HG03025 (cell line): Measurements from ENCODE around the gene ERCC1.

Experiments
- ATAC-seq: cut with Tn5 transposase; IDR thresholded peaks from one replicate; pipeline ENCODE4 v1.9.1; 2021; ENCODE audit warnings: mild to moderate bottlenecking, moderate library complexity; ENCODE audit not compliant: unreplicated experiment, low FRiP score

The ERCC1 gene

DNA sequence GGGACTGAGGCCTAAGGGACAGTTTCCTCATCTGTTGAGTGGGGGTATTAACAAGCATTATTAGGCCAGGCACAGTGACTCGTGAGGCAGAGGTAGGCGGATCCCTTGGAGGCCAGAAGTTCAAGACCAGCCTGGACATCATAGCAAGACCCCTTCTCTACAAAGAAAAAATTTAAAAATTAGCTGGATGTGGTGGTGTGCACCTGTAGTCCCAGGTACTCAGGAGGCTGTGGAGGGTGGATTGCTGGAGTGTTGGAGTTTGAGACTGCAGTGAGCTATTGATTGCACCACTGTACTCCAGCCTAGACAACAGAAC lies 32.7 kb upstream of the ERCC1 start:
- no peak for ATAC-seq

GRCh38 chr19:45455707-45456499 lies 32.2 kb upstream of the ERCC1 start:
- no peak for ATAC-seq

- ATAC-seq = no peak
Observed at GRCh38 chr19:45451850-45452387, 28.2 kb upstream of the ERCC1 start.

GRCh38 chr19:45451131-45451849 lies 27.6 kb upstream of the ERCC1 start:
- ATAC-seq = no peak

GRCh38 chr19:45450012-45450333 lies 26.3 kb upstream of the ERCC1 start:
- no peak for ATAC-seq

- ATAC-seq = no peak
Observed at GRCh38 chr19:45448887-45449299, 25.2 kb upstream of the ERCC1 start.

- no peak for ATAC-seq
Observed at GRCh38 chr19:45448425-45448756, 24.7 kb upstream of the ERCC1 start.

- ATAC-seq = no peak
Observed at GRCh38 chr19:45446944-45447343, 23.2 kb upstream of the ERCC1 start.

DNA sequence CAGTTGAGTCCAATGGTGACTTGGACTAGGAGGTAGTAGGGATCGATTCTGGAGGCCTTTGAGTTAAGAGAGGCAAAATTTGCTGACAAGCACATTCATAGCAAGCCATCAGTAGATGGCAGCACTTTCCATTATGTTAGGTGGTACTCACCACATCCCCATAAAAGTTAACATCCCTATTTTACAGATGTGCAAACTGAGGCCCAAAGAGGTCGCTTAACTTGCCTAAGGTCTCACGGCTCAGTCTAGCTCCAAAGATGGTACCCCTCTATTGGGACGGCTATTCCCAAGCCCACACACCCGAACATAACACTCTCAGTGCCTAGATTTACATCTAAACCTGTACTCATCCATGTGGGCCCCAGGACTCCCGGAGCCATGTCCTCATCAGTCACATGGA lies 22.6 kb upstream of the ERCC1 start:
- no peak for ATAC-seq

DNA sequence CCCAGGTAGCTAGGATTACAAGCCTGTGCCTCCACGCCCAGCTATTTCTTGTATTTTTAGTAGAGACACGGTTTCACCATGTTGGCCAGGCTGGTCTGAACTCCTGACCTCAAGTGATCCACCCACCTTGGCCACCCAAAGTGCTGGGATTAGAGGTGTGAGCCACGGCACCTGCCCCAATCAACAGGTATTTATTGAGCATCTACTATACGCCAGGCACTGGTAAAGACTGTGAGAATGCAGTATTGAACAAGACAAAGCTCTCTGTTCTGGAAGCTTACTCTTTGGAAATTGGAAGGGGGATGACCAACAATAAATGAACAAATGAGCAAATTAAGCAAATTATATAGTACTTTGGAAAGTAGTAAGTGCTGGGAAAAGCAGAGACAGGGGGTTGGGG lies 21.4 kb upstream of the ERCC1 start:
- no peak for ATAC-seq

DNA sequence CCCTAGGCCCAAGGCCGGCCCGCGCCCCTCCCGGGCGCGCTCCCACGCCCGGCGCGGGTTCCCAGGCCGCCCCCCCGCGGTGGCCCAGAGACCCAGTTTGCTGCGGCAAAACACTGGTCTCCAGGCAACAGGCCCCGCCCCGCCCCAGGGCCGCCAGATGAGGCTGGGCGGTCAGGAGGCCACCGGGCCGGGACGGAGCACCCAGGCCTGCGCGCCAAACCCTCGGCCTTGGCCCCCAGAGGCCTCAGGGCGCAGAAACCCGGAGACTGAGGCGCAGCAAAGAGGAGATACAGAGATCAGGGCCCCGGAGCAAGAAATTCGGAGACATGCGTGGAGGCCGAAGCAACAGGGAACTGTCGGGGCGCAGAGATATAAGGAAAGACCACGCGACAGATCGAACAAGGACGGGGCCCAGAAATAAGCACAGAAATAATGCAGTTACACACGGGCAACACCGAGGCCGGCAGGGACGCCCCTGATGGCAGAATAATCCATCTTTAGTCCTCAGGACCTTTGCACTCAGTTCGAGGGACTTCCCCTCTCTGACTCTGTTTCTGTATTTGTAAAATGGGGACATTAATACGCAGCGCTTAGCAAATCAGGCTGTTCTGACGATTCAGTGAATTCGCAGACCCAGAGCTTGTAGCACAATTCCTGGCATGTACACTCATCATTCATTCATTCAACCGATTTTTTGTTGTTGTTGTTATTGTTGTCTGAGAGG lies 20.8 kb upstream of the ERCC1 start:
- ATAC-seq = no peak

- ATAC-seq = no peak
Observed at GRCh38 chr19:45443462-45444317, 20.0 kb upstream of the ERCC1 start.

DNA sequence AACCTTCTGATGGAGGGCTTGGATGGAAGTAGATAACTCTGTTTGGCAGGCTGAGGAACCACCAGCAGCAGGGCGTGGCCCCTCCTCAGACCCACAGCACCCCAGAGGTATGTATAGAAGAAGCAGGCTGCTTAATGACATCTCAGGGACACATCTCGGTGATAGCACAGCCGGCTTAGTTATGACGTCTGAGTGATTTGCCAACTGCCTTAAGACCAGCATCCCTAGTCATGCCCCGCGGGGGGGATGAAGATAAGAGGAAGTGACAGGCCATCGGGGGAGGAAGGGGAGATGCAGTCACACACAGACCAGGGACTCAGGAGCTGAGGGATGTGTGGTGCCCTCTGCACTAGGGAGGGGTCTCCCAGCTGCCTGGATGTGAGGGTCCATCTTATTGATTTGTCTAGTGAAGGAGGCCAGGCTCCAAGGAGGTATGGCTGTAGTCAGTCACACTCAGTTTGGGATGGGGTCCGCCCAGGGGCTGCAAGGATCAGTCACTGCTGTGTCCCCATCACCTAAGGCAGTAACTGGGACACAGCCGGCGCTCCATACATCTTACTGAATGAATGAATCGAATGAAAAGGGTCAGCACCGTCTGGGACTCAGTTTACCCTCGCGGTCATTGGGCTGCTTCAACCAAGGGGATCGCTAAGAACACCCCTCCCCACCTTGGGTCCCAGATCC lies 19.2 kb upstream of the ERCC1 start:
- ATAC-seq = no peak

DNA sequence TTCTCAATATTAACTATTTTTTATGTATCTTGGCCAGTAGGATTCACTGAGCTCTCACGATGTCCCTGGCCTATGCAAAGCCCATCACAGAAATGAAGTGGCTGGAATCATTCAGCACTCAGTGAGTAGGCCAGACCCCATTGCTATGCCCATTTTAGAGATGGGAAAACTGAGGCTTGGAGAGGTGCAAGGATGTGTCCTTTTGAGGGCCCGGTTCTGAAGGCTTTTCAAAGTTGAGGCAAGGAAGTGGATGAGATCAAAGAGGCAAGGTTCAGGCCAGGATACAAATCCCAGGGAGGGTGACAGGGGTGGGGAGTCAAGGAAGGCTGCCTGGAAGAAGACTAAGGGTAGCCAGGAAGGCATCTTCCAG lies 18.7 kb upstream of the ERCC1 start:
- ATAC-seq = no peak

- ATAC-seq = no peak
Observed at GRCh38 chr19:45440873-45441654, 17.3 kb upstream of the ERCC1 start.

GRCh38 chr19:45440259-45440638 lies 16.5 kb upstream of the ERCC1 start:
- ATAC-seq = no peak

- ATAC-seq = peak; percentile 70
Observed at GRCh38 chr19:45439569-45440258, 16.0 kb upstream of the ERCC1 start.

DNA sequence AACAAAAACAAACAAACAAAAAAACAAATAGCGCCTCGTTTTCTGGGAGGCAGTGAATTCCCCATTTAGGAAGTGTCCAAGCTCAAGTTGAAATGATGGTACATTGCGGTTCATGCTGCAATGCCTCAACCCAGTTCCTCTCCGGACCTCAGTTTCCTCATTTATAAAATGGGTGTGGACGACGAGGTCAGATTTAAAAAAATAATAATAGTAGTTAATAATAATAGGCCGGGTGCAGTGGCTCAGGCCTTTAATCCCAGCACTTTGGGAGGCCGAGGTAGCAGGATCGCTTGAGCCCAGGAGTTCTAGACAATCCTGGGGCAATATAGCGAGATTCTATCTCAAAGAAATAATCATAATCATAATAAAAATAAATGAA lies 15.5 kb upstream of the ERCC1 start:
- ATAC-seq = no peak

- no peak for ATAC-seq
Observed at GRCh38 chr19:45437328-45437727, 13.6 kb upstream of the ERCC1 start.
